Prostate gland (tissue), 2 donors: ENCODE results near the gene TOP2B.

Experiments
- POLR2A ChIP-seq: fragments of 450-650 bp; IDR thresholded peaks from one replicate; pipeline ENCODE4 v1.6.1; 2016; ENCODE audit warnings: antibody characterized with exemption, mild to moderate bottlenecking
- TF ChIP-seq, protein P1 (sequence below), 4 experiments: fragments of 200-600 bp in 2 of 4; fragments of 450-650 bp in 2 of 4; sonication (generic) in 2 of 4; IDR thresholded peaks; 1 replicate in 3 of 4; 2 replicates in 1 of 4; pipeline ENCODE4 v1.5.1; 2016 to 2019; ENCODE audit warnings: antibody characterized with exemption in 4 of 4, mild to moderate bottlenecking in 2 of 4, moderate library complexity in 2 of 4

GRCh38 chr3:25663347-25663868 lies 1.3 kb downstream of the TOP2B start:
- TF ChIP-seq, protein P1, sequence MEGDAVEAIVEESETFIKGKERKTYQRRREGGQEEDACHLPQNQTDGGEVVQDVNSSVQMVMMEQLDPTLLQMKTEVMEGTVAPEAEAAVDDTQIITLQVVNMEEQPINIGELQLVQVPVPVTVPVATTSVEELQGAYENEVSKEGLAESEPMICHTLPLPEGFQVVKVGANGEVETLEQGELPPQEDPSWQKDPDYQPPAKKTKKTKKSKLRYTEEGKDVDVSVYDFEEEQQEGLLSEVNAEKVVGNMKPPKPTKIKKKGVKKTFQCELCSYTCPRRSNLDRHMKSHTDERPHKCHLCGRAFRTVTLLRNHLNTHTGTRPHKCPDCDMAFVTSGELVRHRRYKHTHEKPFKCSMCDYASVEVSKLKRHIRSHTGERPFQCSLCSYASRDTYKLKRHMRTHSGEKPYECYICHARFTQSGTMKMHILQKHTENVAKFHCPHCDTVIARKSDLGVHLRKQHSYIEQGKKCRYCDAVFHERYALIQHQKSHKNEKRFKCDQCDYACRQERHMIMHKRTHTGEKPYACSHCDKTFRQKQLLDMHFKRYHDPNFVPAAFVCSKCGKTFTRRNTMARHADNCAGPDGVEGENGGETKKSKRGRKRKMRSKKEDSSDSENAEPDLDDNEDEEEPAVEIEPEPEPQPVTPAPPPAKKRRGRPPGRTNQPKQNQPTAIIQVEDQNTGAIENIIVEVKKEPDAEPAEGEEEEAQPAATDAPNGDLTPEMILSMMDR (IDR thresholded peaks at IDR 0.05) = no peak
- no peak for TF ChIP-seq POLR2A
